HepG2 (cell line): ENCODE measurements around the gene ITGB2. TPM values are rescaled to one million over a fixed set of nuclear protein-coding genes. Genes with fewer than 3 reads are reported as not detected.
A peak's percentile ranks its signal among the peaks of the same experiment; 100 is the strongest.

Source experiments
- BHLHE40 ChIP-seq: IDR thresholded peaks from 2 replicates; pipeline ENCODE4 v1.6.1; 2011; ENCODE audit warnings: low read length, improper control_type of control experiment
- BORCS8-MEF2B ChIP-seq: sonication (generic); formaldehyde crosslinking; IDR thresholded peaks from 2 replicates; pipeline ENCODE4 v1.8.0; 2022; ENCODE audit warnings: mild to moderate bottlenecking, missing genetic modification reagents
- KDM2A ChIP-seq: sonication (generic); formaldehyde crosslinking; IDR thresholded peaks from 2 replicates; pipeline ENCODE4 v1.4.0; 2020; ENCODE audit warnings: low read depth, missing genetic modification reagents, borderline replicate concordance
- RBM22 ChIP-seq: fragments of 200-400 bp; formaldehyde crosslinking; optimal IDR thresholded peaks from 2 replicates; pipeline ENCODE3; 2017; ENCODE audit warnings: mild to moderate bottlenecking, low read length, moderate library complexity
- SP140L ChIP-seq: sonication (generic); formaldehyde crosslinking; IDR thresholded peaks from 2 replicates; pipeline ENCODE4 v1.4.0; 2020; ENCODE audit warnings: missing genetic modification reagents, borderline replicate concordance
- ZFP82 ChIP-seq: sonication (generic); formaldehyde crosslinking; IDR thresholded peaks from 2 replicates; pipeline ENCODE4 v1.5.1; 2020; ENCODE audit warnings: mild to moderate bottlenecking, missing genetic modification reagents, borderline replicate concordance
- ZNF382 ChIP-seq: sonication (generic); formaldehyde crosslinking; IDR thresholded peaks from 2 replicates; pipeline ENCODE4 v1.5.0; 2020; ENCODE audit warnings: missing genetic modification reagents, mild to moderate bottlenecking, borderline replicate concordance
- ZNF549 ChIP-seq: sonication (generic); formaldehyde crosslinking; IDR thresholded peaks from 2 replicates; pipeline ENCODE4 v1.5.0; 2020; ENCODE audit warnings: missing genetic modification reagents
- ZNF724P ChIP-seq: sonication (generic); formaldehyde crosslinking; IDR thresholded peaks from 2 replicates; pipeline ENCODE4 v1.8.0; 2022; ENCODE audit warnings: missing genetic modification reagents, borderline replicate concordance
- polyA plus RNA-seq, 8 experiments: library from polyadenylated mRNA; depleted of rRNA in 3 of 8; stranded (reverse) in 7 of 8; unstranded in 1 of 8; fragments of >200 nt; fragmentation: Illumina TruSeq in 4 of 8; extraction: Trizol in 4 of 8; gene quantifications; 2 replicates each; pipeline versions ENCODE4 v1.2.1 to v1.2.3, GENCODE V29; 2011 to 2016; ENCODE audit warnings: low read depth in 4 of 8, missing spikeins in 1 of 8, mixed read lengths in 1 of 8; ENCODE audit not compliant: insufficient read depth in 1 of 8
- total RNA-seq, 5 experiments: library from RNA; depleted of rRNA; stranded (reverse); fragments of >200 nt; fragmentation: Illumina TruSeq; extraction: Trizol; gene quantifications; 2 replicates each; pipeline ENCODE4 v1.2.3, GENCODE V29; 2016; ENCODE audit warnings: low read depth in 1 of 5
- TF ChIP-seq, protein P1 (sequence below): IDR thresholded peaks from 2 replicates; pipeline ENCODE4 v1.6.1; 2016; ENCODE audit warnings: mild to moderate bottlenecking, missing biosample characterization, missing genetic modification reagents
- TF ChIP-seq, protein P2 (sequence below): sonication (generic); formaldehyde crosslinking; IDR thresholded peaks from 2 replicates; pipeline ENCODE4 v1.4.0; 2020; ENCODE audit warnings: missing genetic modification reagents, mild to moderate bottlenecking, borderline replicate concordance
- TF ChIP-seq, protein P3 (sequence below): sonication (generic); formaldehyde crosslinking; IDR thresholded peaks from 2 replicates; pipeline ENCODE4 v1.4.0; 2020; ENCODE audit warnings: missing genetic modification reagents, mild to moderate bottlenecking, borderline replicate concordance
- TF ChIP-seq, protein P4 (sequence below): sonication (generic); formaldehyde crosslinking; IDR thresholded peaks from 2 replicates; pipeline ENCODE4 v1.4.0; 2020; ENCODE audit warnings: missing genetic modification reagents
- TF ChIP-seq, protein P5 (sequence below): IDR thresholded peaks from 2 replicates; pipeline ENCODE4 v1.6.1; 2016; ENCODE audit warnings: missing biosample characterization, missing genetic modification reagents, low read depth
- TF ChIP-seq, protein P6 (sequence below): sonication (generic); formaldehyde crosslinking; IDR thresholded peaks from 2 replicates; pipeline ENCODE4 v1.9.0; 2021; ENCODE audit warnings: missing genetic modification reagents, borderline replicate concordance
- TF ChIP-seq, protein P7 (sequence below): sonication (generic); formaldehyde crosslinking; IDR thresholded peaks from 2 replicates; pipeline ENCODE4 v1.8.1; 2023; ENCODE audit warnings: missing genetic modification reagents, mild to moderate bottlenecking, borderline replicate concordance

ITGB2 gene
- total and polyA plus RNA-seq, 2 of the 13 experiments (the other 11 are each of a cell fraction or from before 2014, with no cell fraction given): 4.2 to 18.0 TPM

DNA sequence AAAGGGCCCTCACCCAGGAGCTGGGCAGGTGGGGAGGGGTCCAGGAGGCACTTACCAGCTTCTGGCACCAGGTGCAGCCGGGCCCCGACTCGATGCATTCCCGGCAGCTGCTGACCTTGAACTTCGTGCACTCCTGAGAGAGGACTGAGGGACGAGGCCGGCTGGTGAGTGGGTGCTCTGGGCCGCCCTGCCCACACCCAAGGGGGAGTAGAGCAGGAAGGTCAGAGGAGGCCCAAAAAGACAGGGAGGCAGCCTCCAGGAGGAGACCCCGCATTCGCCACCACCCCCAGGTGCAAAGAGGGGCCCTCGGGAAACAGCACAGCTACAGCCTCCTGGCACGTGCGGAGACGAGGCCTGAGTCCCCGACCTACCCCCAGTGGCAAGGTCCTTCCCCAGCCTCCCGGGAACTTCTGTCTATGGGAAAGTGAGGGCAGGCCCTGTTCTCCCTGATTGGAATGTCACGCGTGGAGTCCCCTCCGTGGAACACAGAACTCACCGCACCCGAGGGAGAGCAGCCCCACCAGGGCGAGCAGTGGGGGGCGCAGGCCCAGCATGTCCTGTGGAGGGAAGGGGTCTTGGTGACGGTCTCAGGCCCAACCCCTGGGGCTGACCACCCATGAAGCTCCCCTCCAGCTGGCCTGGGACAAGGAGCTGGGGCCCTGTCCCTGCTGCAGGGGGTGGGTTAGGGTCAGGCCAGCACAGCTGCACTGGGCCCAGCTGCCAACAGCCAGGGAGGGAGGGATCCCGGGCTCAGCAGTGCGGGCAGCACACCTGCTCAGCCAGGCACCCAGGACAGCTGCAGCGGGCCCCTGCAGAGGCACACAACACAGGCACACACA, 10.3 kb downstream of the ITGB2 start (continued):
- no peak for TF ChIP-seq ZNF382 (CRISPR knock-in tag)
- TF ChIP-seq, protein P1, sequence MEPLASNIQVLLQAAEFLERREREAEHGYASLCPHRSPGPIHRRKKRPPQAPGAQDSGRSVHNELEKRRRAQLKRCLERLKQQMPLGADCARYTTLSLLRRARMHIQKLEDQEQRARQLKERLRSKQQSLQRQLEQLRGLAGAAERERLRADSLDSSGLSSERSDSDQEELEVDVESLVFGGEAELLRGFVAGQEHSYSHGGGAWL (CRISPR knock-in tag): no peak
- TF ChIP-seq BHLHE40: peak; percentile 43; the same call in 1 of the 2 replicates
- TF ChIP-seq ZNF724P (CRISPR knock-in tag): no peak
- no peak for TF ChIP-seq ZFP82 (CRISPR knock-in tag)
- TF ChIP-seq ZNF549 (CRISPR knock-in tag): no peak
- TF ChIP-seq KDM2A (CRISPR knock-in tag): peak; percentile 41; the same call in 1 of the 2 replicates
- TF ChIP-seq, protein P2, sequence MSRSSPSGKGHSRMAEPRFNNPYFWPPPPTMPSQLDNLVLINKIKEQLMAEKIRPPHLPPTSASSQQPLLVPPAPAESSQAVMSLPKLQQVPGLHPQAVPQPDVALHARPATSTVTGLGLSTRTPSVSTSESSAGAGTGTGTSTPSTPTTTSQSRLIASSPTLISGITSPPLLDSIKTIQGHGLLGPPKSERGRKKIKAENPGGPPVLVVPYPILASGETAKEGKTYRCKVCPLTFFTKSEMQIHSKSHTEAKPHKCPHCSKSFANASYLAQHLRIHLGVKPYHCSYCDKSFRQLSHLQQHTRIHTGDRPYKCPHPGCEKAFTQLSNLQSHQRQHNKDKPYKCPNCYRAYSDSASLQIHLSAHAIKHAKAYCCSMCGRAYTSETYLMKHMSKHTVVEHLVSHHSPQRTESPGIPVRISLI (CRISPR knock-in tag): no peak
- TF ChIP-seq, protein P3, sequence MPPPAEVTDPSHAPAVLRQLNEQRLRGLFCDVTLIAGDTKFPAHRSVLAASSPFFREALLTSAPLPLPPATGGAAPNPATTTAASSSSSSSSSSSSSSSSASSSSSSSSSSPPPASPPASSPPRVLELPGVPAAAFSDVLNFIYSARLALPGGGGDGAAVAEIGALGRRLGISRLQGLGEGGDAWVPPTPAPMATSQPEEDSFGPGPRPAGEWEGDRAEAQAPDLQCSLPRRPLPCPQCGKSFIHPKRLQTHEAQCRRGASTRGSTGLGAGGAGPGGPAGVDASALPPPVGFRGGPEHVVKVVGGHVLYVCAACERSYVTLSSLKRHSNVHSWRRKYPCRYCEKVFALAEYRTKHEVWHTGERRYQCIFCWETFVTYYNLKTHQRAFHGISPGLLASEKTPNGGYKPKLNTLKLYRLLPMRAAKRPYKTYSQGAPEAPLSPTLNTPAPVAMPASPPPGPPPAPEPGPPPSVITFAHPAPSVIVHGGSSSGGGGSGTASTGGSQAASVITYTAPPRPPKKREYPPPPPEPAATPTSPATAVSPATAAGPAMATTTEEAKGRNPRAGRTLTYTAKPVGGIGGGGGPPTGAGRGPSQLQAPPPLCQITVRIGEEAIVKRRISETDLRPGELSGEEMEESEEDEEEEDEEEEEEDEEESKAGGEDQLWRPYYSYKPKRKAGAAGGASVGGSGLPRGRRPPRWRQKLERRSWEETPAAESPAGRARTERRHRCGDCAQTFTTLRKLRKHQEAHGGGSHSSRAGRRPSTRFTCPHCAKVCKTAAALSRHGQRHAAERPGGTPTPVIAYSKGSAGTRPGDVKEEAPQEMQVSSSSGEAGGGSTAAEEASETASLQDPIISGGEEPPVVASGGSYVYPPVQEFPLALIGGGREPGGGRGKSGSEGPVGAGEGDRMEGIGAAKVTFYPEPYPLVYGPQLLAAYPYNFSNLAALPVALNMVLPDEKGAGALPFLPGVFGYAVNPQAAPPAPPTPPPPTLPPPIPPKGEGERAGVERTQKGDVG (CRISPR knock-in tag): no peak
- TF ChIP-seq, protein P4, sequence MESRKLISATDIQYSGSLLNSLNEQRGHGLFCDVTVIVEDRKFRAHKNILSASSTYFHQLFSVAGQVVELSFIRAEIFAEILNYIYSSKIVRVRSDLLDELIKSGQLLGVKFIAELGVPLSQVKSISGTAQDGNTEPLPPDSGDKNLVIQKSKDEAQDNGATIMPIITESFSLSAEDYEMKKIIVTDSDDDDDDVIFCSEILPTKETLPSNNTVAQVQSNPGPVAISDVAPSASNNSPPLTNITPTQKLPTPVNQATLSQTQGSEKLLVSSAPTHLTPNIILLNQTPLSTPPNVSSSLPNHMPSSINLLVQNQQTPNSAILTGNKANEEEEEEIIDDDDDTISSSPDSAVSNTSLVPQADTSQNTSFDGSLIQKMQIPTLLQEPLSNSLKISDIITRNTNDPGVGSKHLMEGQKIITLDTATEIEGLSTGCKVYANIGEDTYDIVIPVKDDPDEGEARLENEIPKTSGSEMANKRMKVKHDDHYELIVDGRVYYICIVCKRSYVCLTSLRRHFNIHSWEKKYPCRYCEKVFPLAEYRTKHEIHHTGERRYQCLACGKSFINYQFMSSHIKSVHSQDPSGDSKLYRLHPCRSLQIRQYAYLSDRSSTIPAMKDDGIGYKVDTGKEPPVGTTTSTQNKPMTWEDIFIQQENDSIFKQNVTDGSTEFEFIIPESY: no peak
- TF ChIP-seq, protein P5, sequence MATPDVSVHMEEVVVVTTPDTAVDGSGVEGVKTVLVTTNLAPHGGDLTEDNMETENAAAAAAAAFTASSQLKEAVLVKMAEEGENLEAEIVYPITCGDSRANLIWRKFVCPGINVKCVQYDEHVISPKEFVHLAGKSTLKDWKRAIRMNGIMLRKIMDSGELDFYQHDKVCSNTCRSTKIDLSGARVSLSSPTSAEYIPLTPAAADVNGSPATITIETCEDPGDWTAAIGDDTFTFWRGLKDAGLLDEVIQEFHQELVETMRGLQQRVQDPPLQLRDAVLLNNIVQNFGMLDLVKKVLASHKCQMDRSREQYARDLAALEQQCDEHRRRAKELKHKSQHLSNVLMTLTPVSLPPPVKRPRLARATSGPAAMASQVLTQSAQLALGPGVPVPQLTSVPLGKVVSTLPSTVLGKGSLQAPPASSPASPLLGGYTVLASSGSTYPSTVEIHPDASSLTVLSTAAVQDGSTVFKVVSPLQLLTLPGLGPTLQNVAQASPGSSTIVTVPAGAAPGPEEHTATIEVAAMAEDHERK (CRISPR knock-in tag): no peak
- TF ChIP-seq, protein P6, sequence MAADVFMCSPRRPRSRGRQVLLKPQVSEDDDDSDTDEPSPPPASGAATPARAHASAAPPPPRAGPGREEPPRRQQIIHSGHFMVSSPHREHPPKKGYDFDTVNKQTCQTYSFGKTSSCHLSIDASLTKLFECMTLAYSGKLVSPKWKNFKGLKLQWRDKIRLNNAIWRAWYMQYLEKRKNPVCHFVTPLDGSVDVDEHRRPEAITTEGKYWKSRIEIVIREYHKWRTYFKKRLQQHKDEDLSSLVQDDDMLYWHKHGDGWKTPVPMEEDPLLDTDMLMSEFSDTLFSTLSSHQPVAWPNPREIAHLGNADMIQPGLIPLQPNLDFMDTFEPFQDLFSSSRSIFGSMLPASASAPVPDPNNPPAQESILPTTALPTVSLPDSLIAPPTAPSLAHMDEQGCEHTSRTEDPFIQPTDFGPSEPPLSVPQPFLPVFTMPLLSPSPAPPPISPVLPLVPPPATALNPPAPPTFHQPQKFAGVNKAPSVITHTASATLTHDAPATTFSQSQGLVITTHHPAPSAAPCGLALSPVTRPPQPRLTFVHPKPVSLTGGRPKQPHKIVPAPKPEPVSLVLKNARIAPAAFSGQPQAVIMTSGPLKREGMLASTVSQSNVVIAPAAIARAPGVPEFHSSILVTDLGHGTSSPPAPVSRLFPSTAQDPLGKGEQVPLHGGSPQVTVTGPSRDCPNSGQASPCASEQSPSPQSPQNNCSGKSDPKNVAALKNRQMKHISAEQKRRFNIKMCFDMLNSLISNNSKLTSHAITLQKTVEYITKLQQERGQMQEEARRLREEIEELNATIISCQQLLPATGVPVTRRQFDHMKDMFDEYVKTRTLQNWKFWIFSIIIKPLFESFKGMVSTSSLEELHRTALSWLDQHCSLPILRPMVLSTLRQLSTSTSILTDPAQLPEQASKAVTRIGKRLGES (CRISPR knock-in tag): no peak
- no peak for TF ChIP-seq RBM22
- TF ChIP-seq, protein P7, sequence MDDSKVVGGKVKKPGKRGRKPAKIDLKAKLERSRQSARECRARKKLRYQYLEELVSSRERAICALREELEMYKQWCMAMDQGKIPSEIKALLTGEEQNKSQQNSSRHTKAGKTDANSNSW (CRISPR knock-in tag): no peak
- no peak for TF ChIP-seq BORCS8-MEF2B (CRISPR knock-in tag)
- TF ChIP-seq SP140L (CRISPR knock-in tag): no peak
